Measurements from ENCODE around the gene CRYL1.

DNA sequence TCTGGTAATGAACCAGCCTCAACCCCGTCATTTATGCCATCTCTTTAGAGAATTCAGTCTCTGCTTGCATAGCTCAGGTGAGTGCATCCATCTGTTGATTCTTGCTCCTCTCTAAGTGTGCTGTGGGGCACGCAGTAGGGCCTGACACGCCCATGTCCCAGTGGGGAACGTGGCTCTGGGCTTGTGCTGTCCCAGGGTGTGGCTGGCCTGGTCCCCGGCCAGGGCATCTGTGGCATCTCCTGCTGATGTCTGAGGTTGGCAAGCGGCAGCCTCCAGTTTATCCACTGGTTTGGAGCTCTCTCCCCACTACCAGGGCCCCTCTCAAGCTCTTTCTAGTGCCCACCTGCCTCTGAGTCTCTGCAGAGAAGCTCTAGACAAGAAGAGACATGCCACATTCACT is 146.9 kb downstream of the CRYL1 start:
- no peak for TF ChIP-seq ZNF121 (tag by site-specific recombination; IDR thresholded peaks at IDR 0.05)
- TF ChIP-seq, protein P1, sequence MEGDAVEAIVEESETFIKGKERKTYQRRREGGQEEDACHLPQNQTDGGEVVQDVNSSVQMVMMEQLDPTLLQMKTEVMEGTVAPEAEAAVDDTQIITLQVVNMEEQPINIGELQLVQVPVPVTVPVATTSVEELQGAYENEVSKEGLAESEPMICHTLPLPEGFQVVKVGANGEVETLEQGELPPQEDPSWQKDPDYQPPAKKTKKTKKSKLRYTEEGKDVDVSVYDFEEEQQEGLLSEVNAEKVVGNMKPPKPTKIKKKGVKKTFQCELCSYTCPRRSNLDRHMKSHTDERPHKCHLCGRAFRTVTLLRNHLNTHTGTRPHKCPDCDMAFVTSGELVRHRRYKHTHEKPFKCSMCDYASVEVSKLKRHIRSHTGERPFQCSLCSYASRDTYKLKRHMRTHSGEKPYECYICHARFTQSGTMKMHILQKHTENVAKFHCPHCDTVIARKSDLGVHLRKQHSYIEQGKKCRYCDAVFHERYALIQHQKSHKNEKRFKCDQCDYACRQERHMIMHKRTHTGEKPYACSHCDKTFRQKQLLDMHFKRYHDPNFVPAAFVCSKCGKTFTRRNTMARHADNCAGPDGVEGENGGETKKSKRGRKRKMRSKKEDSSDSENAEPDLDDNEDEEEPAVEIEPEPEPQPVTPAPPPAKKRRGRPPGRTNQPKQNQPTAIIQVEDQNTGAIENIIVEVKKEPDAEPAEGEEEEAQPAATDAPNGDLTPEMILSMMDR (tag by site-specific recombination; IDR thresholded peaks at IDR 0.05), result no peak
- TF ChIP-seq, protein P2, sequence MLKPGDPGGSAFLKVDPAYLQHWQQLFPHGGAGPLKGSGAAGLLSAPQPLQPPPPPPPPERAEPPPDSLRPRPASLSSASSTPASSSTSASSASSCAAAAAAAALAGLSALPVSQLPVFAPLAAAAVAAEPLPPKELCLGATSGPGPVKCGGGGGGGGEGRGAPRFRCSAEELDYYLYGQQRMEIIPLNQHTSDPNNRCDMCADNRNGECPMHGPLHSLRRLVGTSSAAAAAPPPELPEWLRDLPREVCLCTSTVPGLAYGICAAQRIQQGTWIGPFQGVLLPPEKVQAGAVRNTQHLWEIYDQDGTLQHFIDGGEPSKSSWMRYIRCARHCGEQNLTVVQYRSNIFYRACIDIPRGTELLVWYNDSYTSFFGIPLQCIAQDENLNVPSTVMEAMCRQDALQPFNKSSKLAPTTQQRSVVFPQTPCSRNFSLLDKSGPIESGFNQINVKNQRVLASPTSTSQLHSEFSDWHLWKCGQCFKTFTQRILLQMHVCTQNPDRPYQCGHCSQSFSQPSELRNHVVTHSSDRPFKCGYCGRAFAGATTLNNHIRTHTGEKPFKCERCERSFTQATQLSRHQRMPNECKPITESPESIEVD (tag by site-specific recombination; IDR thresholded peaks at IDR 0.05), result no peak
- TF ChIP-seq, protein P3, sequence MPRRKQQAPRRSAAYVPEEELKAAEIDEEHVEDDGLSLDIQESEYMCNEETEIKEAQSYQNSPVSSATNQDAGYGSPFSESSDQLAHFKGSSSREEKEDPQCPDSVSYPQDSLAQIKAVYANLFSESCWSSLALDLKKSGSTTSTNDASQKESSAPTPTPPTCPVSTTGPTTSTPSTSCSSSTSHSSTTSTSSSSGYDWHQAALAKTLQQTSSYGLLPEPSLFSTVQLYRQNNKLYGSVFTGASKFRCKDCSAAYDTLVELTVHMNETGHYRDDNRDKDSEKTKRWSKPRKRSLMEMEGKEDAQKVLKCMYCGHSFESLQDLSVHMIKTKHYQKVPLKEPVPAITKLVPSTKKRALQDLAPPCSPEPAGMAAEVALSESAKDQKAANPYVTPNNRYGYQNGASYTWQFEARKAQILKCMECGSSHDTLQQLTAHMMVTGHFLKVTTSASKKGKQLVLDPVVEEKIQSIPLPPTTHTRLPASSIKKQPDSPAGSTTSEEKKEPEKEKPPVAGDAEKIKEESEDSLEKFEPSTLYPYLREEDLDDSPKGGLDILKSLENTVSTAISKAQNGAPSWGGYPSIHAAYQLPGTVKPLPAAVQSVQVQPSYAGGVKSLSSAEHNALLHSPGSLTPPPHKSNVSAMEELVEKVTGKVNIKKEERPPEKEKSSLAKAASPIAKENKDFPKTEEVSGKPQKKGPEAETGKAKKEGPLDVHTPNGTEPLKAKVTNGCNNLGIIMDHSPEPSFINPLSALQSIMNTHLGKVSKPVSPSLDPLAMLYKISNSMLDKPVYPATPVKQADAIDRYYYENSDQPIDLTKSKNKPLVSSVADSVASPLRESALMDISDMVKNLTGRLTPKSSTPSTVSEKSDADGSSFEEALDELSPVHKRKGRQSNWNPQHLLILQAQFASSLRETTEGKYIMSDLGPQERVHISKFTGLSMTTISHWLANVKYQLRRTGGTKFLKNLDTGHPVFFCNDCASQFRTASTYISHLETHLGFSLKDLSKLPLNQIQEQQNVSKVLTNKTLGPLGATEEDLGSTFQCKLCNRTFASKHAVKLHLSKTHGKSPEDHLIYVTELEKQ (tag by site-specific recombination; IDR thresholded peaks at IDR 0.05; ENCODE audit: borderline replicate concordance), result no peak
- TF ChIP-seq, protein P4, sequence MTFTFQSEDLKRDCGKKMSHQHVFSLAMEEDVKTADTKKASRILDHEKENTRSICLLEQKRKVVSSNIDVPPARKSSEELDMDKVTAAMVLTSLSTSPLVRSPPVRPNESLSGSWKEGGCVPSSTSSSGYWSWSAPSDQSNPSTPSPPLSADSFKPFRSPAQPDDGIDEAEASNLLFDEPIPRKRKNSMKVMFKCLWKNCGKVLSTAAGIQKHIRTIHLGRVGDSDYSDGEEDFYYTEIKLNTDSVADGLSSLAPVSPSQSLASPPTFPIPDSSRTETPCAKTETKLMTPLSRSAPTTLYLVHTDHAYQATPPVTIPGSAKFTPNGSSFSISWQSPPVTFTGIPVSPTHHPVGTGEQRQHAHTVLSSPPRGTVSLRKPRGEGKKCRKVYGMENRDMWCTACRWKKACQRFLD (tag by site-specific recombination; IDR thresholded peaks at IDR 0.05), result no peak
